GM12873 (cell line): ENCODE results near the gene KCTD10.

ENCODE experiments used
- CTCF ChIP-seq: IDR thresholded peaks from 2 replicates; pipeline ENCODE4 v1.5.1; 2012; ENCODE audit warnings: low read depth, mild to moderate bottlenecking, moderate library complexity, low read length, control low read depth; ENCODE audit not compliant: insufficient read depth; ENCODE audit errors: missing control alignments

The KCTD10 gene

GRCh38 chr12:109503611-109504010 lies 26.5 kb upstream of the KCTD10 start:
- TF ChIP-seq CTCF: no peak

GRCh38 chr12:109502332-109502731 lies 25.2 kb upstream of the KCTD10 start:
- TF ChIP-seq CTCF: no peak

GRCh38 chr12:109501299-109501698 lies 24.2 kb upstream of the KCTD10 start:
- TF ChIP-seq CTCF: no peak

GRCh38 chr12:109500406-109501185 lies 23.5 kb upstream of the KCTD10 start:
- no peak for TF ChIP-seq CTCF

- no peak for TF ChIP-seq CTCF
These were observed 20.6 kb upstream of the KCTD10 start for GRCh38 chr12:109497675-109498074.

- no peak for TF ChIP-seq CTCF
These were observed 19.2 kb upstream of the KCTD10 start for GRCh38 chr12:109496306-109496705.

- TF ChIP-seq CTCF: no peak
These were observed 17.9 kb upstream of the KCTD10 start for GRCh38 chr12:109495012-109495411.
